OCI-LY7 (cell line): ENCODE data around the gene CTNNA3. TPM values are rescaled to one million over a fixed set of nuclear protein-coding genes. Genes with fewer than 3 reads are reported as not detected.

Experiments
- BruUV-seq: library from RNA; stranded (reverse); fragments of 400-500 nt; replicated peaks from 2 replicates; lab custom pipeline; 2021; lab: Mats Ljungman, UMichigan
- CTCF ChIA-PET: fragments of 300-600 bp; sonication (Branson Sonifier 250); formaldehyde crosslinking; loops from one replicate; lab custom pipeline; 2022; ENCODE audit warnings: antibody characterized with exemption; ENCODE audit not compliant: unreplicated experiment; lab: Charles Lee
- POLR2A ChIA-PET: fragments of 300-600 bp; sonication (Branson Sonifier 250); formaldehyde crosslinking; loops from one replicate; lab custom pipeline; 2022; ENCODE audit warnings: antibody characterized with exemption; lab: Charles Lee
- DNase-seq: peaks from one replicate; pipeline ENCODE4 v3.0.0-alpha.2; 2015; ENCODE audit warnings: low spot score
- H2AFZ ChIP-seq: fragments of 200-600 bp; sonication (generic), shearing (Covaris generic); 2 replicates; pipeline ENCODE4 v1.6.1; 2014; ENCODE audit warnings: mild to moderate bottlenecking, antibody characterized with exemption, low read length, moderate library complexity
- H3K27ac ChIP-seq: fragments of 200-600 bp; sonication (generic); 2 replicates; pipeline ENCODE4 v1.5.1; 2014; ENCODE audit warnings: mixed run types, low read depth, mild to moderate bottlenecking, moderate library complexity, low read length, inconsistent platforms; ENCODE audit not compliant: poor library complexity, severe bottlenecking
- H3K36me3 ChIP-seq: fragments of 200-600 bp; sonication (generic); 2 replicates; pipeline ENCODE4 v1.6.1; 2014; ENCODE audit warnings: mild to moderate bottlenecking, antibody characterized with exemption, low read length, moderate library complexity, mixed read lengths; ENCODE audit not compliant: insufficient read depth
- H3K4me1 ChIP-seq: fragments of 200-600 bp; sonication (generic); 2 replicates; pipeline ENCODE4 v1.5.1; 2014; ENCODE audit warnings: mild to moderate bottlenecking, low read length; ENCODE audit not compliant: insufficient read depth, poor library complexity, severe bottlenecking
- H3K4me2 ChIP-seq: fragments of 200-600 bp; sonication (generic); 2 replicates; pipeline ENCODE4 v1.6.1; 2014; ENCODE audit warnings: mild to moderate bottlenecking, low read length
- H3K4me3 ChIP-seq: fragments of 200-600 bp; sonication (generic); 2 replicates; pipeline ENCODE4 v1.5.1; 2014; ENCODE audit warnings: mild to moderate bottlenecking, low read depth, low read length; ENCODE audit not compliant: poor library complexity, severe bottlenecking
- H3K79me2 ChIP-seq: fragments of 200-600 bp; sonication (generic); 2 replicates; pipeline ENCODE4 v1.6.1; 2016; ENCODE audit warnings: low read depth, mild to moderate bottlenecking, low read length, moderate library complexity, mixed read lengths; ENCODE audit not compliant: insufficient read depth
- H3K9me2 ChIP-seq: fragments of 200-600 bp; sonication (generic); 2 replicates; pipeline ENCODE4 v1.6.1; 2016; ENCODE audit warnings: mild to moderate bottlenecking, low read length, mixed read lengths; ENCODE audit not compliant: insufficient read depth
- H3K9me3 ChIP-seq: fragments of 200-600 bp; sonication (generic); 2 replicates; pipeline ENCODE4 v1.6.1; 2014; ENCODE audit warnings: mild to moderate bottlenecking, mixed run types, low read length, mixed read lengths
- H4K20me1 ChIP-seq: fragments of 200-600 bp; sonication (generic); 2 replicates; pipeline ENCODE4 v1.6.1; 2014; ENCODE audit warnings: mild to moderate bottlenecking, antibody characterized with exemption, low read length, moderate library complexity, mixed read lengths; ENCODE audit not compliant: insufficient read depth
- EZH2phosphoT487 ChIP-seq: fragments of 200-600 bp; sonication (generic); IDR thresholded peaks from 2 replicates; pipeline ENCODE4 v1.6.1; 2018; ENCODE audit warnings: low read depth, borderline replicate concordance, mild to moderate bottlenecking, mixed run types, antibody characterized with exemption, low read length, moderate library complexity, mixed read lengths
- intact Hi-C: fragments of 100-400 bp; cut with micrococcal nuclease; formaldehyde crosslinking; loops from one replicate; pipeline ENCODE4 v1.10.0; 2022; ENCODE audit not compliant: unreplicated experiment
- total RNA-seq, 2 experiments: library from RNA; depleted of rRNA in 1 of 2; stranded (reverse); fragments of >200 nt in 1 of 2; shearing (Covaris generic) in 1 of 2; gene quantifications; 2 replicates each; pipeline ENCODE4 v1.2.3, GENCODE V29; 2014 to 2022
- TF ChIP-seq, protein P1 (sequence below): fragments of 200-600 bp; sonication (generic); conservative IDR thresholded peaks from 2 replicates; pipeline ENCODE4 v1.5.1; 2014; ENCODE audit warnings: mild to moderate bottlenecking, antibody characterized with exemption, low read length, moderate library complexity, mixed read lengths

Gene CTNNA3
- total RNA-seq, 2 experiments from 2014 or later, result not detected

DNA sequence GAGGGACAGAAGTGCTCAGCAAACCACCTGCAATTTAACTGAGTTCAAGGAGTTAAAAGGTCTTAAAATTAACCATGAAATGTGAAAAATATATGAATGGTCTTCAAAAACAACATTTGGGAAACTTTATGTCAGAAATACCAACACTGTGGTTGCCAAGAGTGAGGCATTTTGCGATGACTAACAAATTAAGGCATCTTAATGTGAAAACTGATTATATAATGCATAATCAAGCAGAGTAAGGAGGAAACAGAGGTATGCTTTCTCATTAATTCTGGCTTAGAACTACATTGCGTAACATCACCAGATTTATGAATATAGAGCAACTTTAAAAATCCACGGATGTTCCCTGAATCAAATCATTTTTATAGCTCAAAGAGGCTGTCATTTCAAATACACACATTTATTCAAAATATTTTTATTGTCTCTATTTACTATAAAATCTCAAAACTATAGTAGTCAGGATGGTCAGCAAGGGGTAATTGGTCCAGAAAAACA, 434.6 kb downstream of the CTNNA3 start:
- Histone ChIP-seq H2AFZ (no peak overlapping the region), H3K9me3 (no peaks in the 10 kb centered on the region), H3K9me2 (no peaks in the 10 kb centered on the region), H3K4me1 (no peaks in the 10 kb centered on the region), H3K79me2 (no peaks in the 10 kb centered on the region), H4K20me1 (no peaks in the 10 kb centered on the region), H3K36me3 (no peaks in the 10 kb centered on the region), H3K4me2 (no peak overlapping the region), H3K27ac (no peak overlapping the region), H3K4me3 (no peak overlapping the region)
- CTCF ChIA-PET, result no interaction called here
- no peak for DNase-seq
- POLR2A ChIA-PET, result no interaction called here
- BruUV-seq, result no TSS peak
- TF ChIP-seq, protein P1, sequence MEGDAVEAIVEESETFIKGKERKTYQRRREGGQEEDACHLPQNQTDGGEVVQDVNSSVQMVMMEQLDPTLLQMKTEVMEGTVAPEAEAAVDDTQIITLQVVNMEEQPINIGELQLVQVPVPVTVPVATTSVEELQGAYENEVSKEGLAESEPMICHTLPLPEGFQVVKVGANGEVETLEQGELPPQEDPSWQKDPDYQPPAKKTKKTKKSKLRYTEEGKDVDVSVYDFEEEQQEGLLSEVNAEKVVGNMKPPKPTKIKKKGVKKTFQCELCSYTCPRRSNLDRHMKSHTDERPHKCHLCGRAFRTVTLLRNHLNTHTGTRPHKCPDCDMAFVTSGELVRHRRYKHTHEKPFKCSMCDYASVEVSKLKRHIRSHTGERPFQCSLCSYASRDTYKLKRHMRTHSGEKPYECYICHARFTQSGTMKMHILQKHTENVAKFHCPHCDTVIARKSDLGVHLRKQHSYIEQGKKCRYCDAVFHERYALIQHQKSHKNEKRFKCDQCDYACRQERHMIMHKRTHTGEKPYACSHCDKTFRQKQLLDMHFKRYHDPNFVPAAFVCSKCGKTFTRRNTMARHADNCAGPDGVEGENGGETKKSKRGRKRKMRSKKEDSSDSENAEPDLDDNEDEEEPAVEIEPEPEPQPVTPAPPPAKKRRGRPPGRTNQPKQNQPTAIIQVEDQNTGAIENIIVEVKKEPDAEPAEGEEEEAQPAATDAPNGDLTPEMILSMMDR, result no peak
- TF ChIP-seq EZH2phosphoT487, result no peak
- intact Hi-C loops, result no loop called here

DNA sequence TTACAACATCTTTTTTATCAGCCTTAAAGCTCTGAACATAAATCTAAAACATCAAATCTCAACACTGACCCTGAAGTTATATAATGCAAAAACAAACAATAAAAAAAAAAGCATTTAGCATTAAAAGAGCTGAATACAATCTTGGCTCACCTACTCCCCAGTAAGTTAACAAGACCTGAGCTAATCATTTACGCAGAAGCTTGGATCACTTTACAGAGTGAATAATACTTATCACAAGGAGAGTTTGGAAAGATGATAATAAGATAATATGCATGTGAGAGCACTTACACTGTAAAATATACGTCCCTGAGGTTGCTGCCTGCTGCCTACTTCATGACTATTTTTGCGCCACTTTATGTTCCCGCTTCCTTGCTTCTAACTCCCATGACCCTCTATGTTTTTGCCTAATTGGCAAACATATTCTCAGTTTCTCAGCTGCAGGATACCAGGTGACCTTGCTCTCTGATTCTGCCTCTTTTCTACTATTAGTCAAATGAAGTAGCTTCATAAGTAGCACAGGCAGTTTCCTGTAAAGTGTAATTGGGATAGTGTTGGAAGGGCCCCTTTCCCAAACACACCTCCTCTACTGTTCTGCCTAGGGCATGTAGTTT, 436.6 kb downstream of the CTNNA3 start:
- Histone ChIP-seq H3K79me2 (no peaks in the 10 kb centered on the region), H3K4me2 (no peak overlapping the region), H3K4me3 (no peak overlapping the region), H3K36me3 (no peaks in the 10 kb centered on the region), H3K27ac (no peak overlapping the region), H3K9me2 (no peaks in the 10 kb centered on the region), H4K20me1 (no peaks in the 10 kb centered on the region), H3K4me1 (no peaks in the 10 kb centered on the region), H3K9me3 (no peaks in the 10 kb centered on the region), H2AFZ (no peak overlapping the region)
- no TSS peak for BruUV-seq
- ChIA-PET CTCF (no interaction called here), POLR2A (no interaction called here)
- intact Hi-C loops, result no loop called here
- no peak for DNase-seq
- TF ChIP-seq EZH2phosphoT487, result no peak
- TF ChIP-seq, protein P1, result no peak

DNA sequence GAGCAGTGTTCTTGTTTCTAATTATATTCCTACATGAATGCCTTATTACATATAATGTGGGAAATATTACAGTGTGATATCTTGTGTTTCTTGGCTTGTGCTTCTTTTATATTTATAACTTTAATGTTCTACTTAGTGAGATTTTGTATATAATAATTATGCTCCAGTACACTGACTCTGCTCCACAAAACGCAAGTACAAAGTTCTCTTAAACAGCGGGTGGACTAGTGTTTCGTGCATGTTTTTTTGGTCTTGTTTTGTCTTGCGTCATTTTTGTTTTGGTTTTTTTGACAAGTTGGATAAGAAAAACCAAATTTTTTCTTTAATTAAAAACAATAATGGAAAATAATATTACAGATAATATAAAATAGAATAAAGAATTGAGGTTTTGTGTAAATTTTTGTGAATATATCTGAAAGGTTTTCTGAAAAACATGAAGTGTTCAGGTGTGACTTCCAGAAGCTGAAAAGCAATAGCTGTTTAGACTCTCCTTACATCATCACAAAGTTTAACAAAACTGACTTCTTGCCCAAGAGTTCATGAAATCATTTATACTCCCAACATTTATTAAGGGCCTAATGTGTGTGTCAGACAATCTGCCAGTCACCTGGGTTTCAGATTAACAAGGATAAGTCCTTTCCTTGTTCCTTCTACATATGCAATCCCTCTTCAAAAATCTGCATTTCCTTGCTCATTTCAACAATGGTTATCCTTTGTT, 438.4 kb downstream of the CTNNA3 start:
- no peak overlapping the region for H3K4me3 ChIP-seq
- no peak for TF ChIP-seq EZH2phosphoT487
- TF ChIP-seq, protein P1, result no peak
- H2AFZ ChIP-seq, result no peak overlapping the region
- H3K36me3 ChIP-seq, result no peaks in the 10 kb centered on the region
- H3K4me1 ChIP-seq, result no peaks in the 10 kb centered on the region
- BruUV-seq, result no TSS peak
- ChIA-PET POLR2A (no interaction called here), CTCF (no interaction called here)
- no peaks in the 10 kb centered on the region for H3K79me2 ChIP-seq
- no peaks in the 10 kb centered on the region for H3K9me3 ChIP-seq
- DNase-seq, result no peak
- H4K20me1 ChIP-seq, result no peaks in the 10 kb centered on the region
- no peak overlapping the region for H3K4me2 ChIP-seq
- intact Hi-C loops, result no loop called here
- no peaks in the 10 kb centered on the region for H3K9me2 ChIP-seq
- H3K27ac ChIP-seq, result no peak overlapping the region
